Kasumi-1 (cell line): ENCODE results near the gene TTC23.

Experiments used
- DNase-seq, 2 experiments: peaks; one replicate each; lab custom pipeline; 2025; lab: John Stamatoyannopoulos, UW

Gene TTC23

DNA sequence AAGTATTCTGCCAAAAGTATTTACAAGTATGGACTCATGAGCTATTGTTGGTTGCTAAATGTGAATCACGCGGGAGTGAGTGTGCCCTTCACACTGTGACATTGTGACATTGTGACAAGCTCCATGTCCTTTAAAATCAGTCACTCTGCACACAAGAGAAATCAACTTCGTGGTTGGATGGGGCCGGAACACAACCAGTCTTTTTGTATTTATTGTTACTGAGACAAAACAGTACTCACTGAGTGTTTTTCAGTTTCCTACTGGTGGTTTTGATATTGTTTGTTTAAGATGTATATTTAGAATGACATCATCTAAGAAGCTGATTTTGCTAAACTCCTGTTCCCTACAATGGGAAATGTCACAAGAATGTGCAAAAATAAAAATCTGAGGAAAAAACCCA lies 114.2 kb downstream of the TTC23 start:
- DNase-seq: no peak

DNA sequence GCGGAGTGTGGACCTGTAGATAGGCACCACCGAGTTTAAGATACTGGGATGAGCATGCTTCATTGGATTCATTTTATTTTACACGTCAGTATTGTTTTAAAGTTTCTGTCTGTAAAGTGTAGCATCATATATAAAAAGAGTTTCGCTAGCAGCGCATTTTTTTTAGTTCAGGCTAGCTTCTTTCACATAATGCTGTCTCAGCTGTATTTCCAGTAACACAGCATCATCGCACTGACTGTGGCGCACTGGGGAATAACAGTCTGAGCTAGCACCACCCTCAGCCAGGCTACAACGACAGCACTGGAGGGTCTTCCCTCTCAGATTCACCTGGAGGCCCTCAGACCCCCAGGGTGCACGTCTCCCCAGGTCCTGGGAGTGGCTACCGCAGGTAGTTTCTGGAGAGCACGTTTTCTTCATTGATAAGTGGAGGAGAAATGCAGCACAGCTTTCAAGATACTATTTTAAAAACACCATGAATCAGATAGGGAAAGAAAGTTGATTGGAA lies 115.0 kb downstream of the TTC23 start:
- no peak for DNase-seq

DNA sequence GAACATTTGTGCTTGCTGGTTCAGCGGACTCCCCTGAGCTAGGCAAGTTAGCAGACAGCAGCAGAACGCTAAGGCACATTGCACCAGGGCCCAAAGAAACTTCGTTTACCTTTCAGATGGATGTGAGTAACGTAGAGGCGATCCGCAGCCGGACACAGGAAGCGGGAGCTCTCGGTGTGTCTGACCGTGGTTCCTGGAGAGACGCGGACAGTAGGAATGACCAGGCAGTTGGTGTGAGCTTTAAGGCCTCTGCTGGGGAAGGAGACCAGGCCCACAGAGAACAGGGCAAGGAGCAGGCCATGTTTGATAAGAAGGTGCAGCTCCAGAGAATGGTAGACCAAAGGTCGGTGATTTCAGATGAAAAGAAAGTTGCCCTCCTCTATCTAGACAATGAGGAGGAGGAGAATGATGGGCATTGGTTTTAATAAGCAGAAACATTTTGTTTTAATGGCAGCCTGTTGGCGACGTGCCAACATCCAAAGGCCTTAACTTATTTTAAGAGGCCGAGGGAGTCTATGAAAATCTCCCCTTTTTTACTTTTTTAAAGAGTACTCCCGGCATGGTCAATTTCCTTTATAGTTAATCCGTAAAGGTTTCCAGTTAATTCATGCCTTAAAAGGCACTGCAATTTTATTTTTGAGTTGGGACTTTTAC lies 116.6 kb downstream of the TTC23 start:
- DNase-seq: no peak

DNA sequence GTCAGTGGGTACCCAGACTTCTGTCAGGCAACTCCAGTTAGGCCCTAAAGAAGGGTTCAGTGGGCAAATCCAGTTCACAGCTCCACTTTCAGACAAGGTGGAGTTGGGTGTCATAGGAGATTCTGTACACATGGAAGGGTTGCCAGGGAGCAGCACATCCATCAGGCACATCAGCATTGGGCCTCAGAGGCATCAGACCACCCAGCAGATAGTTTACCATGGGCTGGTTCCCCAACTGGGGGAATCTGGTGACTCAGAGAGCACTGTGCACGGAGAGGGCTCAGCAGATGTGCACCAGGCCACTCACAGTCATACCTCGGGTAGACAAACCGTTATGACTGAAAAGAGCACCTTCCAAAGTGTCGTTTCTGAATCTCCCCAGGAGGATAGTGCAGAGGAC lies 117.3 kb downstream of the TTC23 start:
- no peak for DNase-seq

DNA sequence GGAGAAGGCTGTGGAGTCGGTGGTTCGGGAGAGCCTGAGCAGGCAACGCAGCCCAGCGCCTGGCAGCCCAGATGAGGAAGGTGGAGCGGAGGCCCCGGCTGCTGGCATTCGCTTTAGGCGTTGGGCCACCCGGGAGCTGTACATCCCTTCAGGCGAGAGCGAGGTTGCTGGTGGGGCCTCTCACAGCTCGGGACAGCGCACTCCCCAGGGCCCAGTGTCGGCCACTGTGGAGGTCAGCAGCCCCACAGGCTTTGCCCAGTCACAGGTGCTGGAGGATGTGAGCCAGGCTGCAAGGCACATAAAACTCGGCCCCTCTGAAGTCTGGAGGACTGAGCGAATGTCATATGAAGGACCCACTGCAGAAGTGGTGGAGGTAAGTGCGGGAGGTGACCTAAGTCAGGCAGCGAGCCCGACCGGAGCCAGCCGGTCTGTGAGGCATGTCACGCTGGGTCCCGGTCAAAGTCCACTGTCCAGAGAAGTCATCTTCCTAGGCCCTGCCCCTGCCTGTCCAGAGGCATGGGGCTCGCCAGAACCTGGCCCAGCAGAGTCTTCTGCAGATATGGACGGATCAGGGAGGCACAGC lies 117.8 kb downstream of the TTC23 start:
- no peak for DNase-seq

DNA sequence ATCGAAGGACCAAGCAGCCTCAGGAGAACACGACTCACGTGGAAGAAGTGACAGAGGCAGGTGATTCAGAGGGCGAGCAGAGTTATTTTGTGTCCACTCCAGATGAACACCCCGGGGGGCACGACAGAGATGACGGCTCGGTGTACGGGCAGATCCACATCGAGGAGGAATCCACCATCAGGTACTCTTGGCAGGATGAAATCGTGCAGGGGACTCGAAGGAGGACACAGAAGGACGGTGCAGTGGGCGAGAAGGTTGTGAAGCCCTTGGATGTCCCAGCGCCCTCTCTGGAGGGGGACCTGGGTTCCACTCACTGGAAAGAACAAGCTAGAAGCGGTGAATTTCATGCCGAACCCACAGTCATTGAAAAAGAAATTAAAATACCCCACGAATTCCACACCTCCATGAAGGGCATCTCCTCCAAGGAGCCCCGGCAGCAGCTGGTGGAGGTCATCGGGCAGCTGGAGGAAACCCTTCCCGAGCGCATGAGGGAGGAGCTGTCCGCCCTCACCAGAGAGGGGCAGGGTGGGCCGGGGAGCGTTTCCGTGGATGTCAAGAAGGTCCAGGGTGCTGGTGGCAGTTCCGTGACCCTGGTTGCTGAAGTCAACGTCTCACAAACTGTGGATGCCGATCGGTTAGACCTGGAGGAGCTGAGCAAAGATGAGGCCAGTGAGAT lies 118.5 kb downstream of the TTC23 start:
- DNase-seq: no peak

DNA sequence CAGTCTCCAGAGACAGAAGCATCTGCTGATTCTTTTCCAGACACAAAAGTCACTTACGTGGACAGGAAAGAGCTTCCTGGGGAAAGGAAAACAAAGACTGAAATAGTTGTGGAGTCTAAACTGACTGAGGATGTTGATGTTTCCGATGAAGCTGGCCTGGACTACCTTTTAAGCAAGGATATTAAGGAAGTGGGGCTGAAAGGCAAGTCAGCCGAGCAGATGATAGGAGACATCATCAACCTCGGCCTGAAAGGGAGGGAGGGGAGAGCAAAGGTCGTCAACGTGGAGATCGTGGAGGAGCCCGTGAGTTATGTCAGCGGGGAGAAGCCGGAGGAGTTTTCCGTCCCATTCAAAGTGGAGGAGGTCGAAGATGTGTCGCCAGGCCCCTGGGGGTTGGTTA lies 119.1 kb downstream of the TTC23 start:
- DNase-seq: no peak

DNA sequence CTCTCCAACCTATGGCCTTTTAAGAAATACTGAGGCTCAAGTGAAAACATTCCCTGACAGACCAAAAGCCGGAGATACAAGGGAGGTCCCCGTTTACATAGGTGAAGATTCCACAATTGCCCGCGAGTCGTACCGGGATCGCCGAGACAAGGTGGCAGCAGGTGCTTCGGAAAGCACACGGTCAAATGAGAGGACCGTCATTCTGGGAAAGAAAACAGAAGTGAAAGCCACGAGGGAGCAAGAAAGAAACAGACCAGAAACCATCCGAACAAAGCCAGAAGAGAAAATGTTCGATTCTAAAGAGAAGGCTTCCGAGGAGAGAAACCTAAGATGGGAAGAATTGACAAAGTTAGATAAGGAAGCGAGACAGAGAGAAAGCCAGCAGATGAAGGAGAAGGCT lies 119.7 kb downstream of the TTC23 start:
- no peak for DNase-seq

DNA sequence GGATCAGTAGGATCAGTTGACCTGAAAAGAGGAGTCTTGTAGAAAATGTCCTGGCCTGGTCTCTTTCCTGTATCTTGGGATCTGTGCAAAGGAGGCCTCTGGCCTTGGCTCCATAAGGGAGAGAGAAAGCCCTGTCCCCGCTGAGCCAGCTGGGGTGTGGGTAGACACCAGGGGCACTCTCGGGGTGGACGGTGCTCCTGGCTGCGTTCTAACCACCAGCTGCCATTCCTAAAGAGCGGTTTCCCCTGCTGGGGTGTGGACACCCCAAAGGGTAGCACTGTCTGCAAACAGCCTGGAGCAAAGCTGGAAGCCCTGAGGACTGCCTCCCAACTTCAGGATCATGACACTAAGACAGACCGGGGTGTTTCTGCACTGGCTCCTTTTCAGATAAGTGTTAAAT lies 121.0 kb downstream of the TTC23 start:
- DNase-seq: no peak

DNA sequence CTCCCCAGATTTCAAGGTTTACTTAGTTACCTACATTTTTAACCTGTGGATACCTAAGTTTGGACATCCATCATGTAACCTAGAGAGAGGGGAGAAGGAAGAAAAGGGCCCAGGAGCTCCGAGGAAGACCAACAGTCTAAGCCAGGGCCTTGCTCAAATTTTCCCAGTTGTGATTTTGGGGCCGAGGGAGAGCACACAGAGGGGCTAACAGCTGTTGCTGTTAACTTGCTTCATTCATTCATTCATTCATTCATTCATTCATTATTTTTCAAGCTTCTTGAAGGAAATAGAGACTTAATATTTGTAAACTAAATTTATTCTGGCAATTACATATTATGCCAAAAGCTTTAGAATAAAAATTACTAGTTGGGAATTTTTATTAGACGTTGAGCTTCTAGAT lies 121.6 kb downstream of the TTC23 start:
- no peak for DNase-seq

DNA sequence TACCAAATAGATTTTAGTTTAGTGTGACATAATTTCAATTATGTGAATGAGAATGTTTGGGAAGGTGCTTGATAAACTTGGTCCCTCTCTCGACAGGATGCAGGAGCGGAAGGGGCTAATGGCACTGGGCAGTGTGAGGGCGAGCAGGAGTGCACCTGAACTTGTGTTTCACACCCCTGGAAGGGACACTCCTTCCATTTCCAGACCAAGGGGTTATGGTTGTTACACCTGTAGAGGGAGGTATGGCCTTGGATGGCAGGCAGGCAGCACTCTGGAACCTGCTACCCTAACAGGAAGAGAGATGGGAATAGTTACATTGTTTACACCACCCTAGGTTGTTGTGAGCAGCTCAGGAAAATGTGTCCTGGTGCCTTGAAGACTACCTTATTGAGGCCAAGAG lies 122.5 kb downstream of the TTC23 start:
- DNase-seq: no peak

DNA sequence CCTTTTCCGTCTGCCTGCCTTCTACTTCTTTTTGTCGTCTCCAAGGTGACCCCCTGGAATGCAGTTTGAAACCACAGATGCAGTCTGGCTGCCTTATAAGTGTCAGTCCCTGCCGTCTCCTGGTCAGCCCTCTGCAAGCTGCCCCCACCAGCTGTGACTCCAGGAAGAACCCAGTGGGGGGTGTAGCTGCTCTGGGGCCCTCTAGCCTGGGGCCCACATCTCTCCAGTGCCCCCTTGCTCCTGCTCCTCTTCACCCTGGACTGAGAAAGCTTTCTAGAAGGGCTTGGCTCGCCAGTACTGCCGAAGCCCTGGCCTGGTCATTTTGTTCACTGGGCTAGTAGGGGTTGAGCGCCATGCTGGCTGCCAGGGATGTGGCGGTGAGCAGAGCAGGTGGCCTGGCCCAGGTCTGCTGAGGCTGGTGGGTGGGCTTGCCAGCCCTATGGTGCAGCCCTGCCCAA lies 123.2 kb downstream of the TTC23 start:
- no peak for DNase-seq

DNA sequence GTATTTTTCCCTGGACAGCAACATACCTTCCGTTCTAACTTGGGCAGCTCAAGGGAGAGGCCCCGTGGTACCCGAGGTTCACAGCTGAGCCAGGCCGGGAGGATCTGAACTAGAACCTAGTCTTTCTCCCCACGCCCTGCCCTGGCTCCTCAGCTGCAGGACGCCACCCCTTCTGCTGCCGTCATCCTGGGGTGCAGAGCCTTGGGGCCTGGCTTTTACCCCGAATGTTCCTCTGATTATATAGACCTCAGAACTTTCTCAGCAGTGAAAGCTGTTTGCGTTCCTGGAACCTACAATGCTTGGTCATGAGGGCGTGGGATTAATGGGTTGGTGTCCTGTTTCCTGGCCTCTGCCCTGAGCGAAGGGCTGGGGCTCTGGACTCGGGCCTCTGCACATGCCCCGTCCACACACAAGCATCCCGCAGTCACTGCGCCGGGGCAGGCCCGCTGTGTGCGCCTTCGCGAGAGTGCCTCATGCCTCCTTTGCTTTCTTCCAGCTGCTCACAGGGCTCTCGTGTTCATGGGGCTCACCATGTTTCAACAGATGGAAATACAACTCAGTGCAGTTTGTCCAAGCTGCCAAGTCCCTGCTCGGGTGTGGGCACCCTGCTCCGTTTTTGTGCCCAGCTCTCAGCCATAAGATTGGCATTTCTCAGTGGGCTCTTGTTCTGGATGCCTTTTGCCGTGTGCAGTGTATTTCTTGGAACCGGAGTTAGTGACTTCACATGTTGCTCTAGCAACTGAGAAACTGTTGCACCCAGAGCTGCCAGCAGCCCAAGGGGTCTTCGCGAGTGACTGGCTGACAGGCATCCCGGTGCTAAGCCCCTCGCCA lies 124.1 kb downstream of the TTC23 start:
- DNase-seq: no peak

DNA sequence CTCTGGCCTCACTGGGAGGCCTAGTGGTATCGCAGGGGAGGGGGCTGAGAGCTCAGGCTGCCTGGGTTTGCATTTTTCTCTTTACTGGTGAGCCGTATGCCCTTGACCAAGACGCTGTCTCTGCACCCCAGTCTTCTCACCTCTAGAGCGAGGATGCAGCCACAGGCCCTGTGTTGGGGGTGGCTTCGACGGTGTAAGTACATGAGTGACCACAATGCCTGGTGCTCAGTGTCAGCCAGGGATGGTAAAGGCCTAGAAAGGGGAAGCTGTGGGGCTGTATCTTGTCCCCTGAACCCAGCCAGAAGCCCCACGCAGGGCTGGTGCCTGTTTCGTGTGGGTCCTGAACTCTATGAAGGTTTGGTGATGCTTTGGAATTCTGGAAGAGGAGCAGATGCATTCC lies 124.7 kb downstream of the TTC23 start:
- no peak for DNase-seq

DNA sequence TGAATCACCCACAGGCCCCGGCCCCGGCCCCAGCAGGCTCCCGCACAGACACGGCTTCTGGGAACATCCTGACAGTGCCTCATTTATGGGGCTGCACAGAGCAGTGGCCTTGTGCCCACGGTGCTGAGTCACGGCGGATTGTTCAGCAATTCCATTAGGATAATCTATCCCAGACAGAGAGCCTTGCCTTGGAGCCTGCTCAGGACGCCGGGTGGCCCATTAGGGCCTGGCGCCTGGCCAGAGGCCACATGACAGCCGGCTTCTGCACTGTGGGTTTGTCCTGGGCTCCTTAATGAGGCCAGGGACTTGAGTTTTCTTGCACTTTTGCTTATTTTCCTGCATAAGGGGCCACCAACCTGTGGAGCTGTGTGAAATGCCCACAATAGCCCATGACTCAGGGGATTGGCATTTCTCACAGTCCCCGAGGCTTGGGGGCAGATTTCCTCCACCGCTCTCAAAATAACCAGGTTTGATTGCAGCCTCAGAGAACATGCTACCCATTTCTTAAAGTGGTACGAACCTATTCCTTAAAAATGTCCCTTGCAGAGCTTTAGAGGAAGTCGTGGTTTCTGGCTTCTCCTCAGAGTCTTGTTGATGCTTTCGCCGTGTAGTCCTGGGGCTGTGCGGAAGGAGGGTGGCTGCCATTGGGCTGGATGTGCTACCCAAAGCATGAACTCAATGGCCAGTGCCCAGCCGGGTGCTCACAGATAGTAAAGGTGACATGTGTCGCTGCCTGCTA lies 125.5 kb downstream of the TTC23 start:
- DNase-seq: peak; percentile 85 to 87

DNA sequence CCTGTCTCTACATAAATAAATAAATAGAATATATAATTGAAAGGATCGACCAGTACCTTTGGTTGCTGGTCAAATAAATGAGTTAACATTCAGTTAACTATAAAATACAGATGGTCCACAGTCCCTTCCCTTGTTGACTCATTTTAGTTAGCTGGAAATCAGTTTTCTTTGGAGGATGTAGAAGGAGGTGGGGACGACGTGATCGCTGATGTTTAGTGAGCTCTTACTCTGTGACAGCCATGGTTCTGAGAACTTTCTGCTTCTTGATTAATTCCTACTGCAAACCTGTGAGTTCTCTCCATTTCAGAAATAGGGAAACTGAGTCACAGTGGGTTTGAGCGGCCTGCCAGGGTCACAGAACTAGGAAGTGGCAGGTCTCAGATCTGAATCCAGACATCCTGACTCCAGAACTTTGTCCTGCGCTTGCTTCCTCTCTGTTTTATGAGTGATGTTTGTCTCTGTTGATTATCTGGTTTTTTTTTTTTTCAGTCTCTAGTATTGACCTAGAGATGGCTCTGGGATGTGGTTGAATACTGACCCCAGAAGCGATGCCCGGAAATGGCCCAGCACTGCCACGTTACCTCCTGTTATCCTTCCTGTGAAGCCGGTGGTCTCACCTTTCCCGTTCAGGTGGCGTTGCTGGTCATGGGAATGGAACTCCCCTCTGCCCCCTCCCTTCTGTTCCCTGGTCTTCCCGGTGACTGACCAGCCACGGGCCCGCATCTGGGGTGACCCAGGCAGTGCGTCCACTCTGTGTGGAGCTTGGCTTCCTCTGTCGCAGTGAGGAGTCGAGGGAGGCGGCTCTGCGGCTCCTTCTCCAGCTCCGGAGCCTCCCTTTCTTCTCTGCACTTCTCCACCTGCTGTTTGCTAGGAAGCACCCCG lies 126.3 kb downstream of the TTC23 start:
- no peak for DNase-seq

DNA sequence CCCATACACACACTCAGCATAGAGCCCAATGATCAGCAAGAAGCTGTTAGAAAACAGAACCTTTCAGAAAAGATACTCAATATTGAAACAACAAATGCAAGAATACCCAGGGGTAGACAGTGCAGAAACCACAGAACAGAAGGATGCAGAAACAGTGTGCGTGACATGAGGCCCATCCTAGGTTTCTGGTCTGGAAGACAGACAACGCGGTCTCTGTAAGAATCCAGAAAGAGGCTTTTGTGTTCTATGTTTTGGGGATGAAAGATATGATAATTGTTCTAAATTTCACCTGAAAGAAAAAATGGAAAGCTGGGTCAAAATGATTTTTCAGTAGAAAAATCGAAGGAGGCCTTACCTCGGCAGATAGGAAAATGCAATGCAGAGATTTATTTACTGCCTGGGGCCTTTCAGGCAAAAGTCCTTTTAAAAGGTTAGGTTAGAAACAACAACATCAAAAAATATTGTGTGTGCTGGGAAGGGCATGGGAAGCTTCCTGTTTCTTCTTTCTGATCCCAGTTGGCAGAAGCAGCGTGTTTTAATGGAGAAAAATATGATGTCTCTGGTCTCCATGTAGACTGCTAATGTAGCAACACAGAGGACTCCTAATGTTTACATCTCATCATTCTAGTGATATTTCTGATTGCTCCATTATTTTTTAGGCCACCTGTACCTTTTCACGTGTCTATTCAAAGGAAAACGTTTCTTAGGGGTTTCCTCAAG lies 127.5 kb downstream of the TTC23 start:
- no peak for DNase-seq

DNA sequence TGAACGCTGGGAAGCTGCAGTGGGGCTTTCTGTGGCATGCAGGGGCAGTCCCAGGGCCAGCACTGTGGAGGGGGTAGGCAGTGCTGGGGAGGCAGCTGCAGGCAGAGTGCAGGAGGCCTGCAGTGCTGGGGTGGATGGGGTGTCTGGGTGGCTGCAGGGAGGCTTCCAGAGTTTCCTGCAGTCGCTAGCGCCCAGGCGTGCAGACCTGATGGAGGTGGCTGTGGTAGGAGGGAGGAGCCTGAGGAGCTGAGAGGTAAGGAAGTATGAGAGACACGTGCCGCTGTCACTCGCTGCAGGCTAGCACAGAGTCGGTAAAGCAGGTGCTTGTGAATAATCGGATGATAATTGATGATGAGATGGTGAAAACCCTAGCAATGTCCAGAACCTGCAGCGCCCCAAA lies 128.2 kb downstream of the TTC23 start:
- no peak for DNase-seq

DNA sequence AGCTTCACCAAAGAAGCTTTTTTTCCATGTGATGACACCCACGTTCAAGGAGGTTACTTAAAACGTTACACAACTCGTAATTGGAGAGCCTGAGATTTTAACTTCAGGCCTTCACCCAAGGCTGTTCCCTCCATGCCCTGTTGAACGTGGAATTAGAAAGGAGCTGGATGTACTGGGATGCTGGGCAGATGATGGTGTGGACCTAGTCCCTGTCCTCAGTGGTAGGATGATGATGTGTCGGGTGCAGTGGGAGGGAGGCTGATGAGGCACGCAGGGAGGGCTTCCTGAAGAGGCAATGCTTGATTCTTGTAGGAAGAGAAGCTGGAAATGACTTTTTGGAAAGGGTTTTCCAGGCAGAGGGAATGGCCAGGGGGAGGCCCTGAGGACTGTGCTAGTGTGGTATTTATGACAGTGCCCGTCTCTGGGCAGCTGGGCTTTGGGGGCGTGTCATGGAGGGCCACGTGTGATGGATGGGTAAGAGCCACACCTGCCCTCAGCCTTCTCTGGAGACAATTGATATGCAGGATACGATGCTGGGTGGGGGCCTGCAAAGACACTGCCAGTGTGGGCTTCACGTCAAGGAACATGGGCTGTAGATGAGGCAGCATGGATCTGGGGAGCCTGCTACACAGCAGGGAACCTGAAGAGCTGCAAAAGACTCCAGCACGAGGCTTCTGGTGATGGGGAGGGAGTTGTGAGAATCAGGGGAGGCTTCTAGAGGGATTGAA lies 129.2 kb downstream of the TTC23 start:
- DNase-seq: no peak
